H9 (cell line): ENCODE data around the gene ARID3A. TPM values are rescaled to one million over a fixed set of nuclear protein-coding genes. Genes with fewer than 3 reads are reported as not detected.

Experiments used
- DNase-seq: peaks from one replicate; pipeline ENCODE4 v3.0.0-alpha.2; 2017
- H2AFZ ChIP-seq: one replicate; pipeline ENCODE4 v1.6.1; 2013; ENCODE audit warnings: mild to moderate bottlenecking, low read length, control low read depth, moderate library complexity
- H2AK5ac ChIP-seq: 2 replicates; pipeline ENCODE4 v1.6.1; 2013; ENCODE audit warnings: low read length, control low read depth, mixed read lengths; ENCODE audit not compliant: insufficient read length
- H2BK120ac ChIP-seq: one replicate; pipeline ENCODE4 v1.6.1; 2013; ENCODE audit warnings: low read depth, mild to moderate bottlenecking, low read length, control low read depth, inconsistent platforms; ENCODE audit not compliant: poor library complexity, severe bottlenecking
- H2BK12ac ChIP-seq: 2 replicates; pipeline ENCODE4 v1.6.1; 2013; ENCODE audit warnings: low read length, control low read depth, mixed read lengths, low read depth; ENCODE audit not compliant: insufficient read length
- H2BK15ac ChIP-seq: 2 replicates; pipeline ENCODE4 v1.6.1; 2013; ENCODE audit warnings: low read depth, low read length, control low read depth
- H2BK20ac ChIP-seq: one replicate; pipeline ENCODE4 v1.6.1; 2013; ENCODE audit warnings: low read depth, mild to moderate bottlenecking, low read length, control low read depth, inconsistent platforms; ENCODE audit not compliant: poor library complexity, severe bottlenecking
- H2BK5ac ChIP-seq: 2 replicates; pipeline ENCODE4 v1.6.1; 2013; ENCODE audit warnings: low read length, control low read depth, mixed read lengths; ENCODE audit not compliant: insufficient read length
- H3K14ac ChIP-seq: 2 replicates; pipeline ENCODE4 v1.6.1; 2013; ENCODE audit warnings: low read length, control low read depth; ENCODE audit not compliant: insufficient read depth
- H3K18ac ChIP-seq: 2 replicates; pipeline ENCODE4 v1.6.1; 2013; ENCODE audit warnings: low read depth, mild to moderate bottlenecking, mixed read lengths, low read length, control low read depth; ENCODE audit not compliant: insufficient read length
- H3K23ac ChIP-seq: 2 replicates; pipeline ENCODE4 v1.6.1; 2013; ENCODE audit warnings: low read length, control low read depth, mixed read lengths, low read depth; ENCODE audit not compliant: insufficient read length
- H3K23me2 ChIP-seq: 2 replicates; pipeline ENCODE4 v1.6.1; 2013; ENCODE audit warnings: low read depth, mild to moderate bottlenecking, mixed read lengths, low read length, control low read depth; ENCODE audit not compliant: insufficient read length, poor library complexity, severe bottlenecking
- H3K27ac ChIP-seq: 2 replicates; pipeline ENCODE4 v1.5.1; 2013; ENCODE audit warnings: low read length, control low read depth, mixed read lengths, low read depth; ENCODE audit not compliant: insufficient read length
- H3K27me3 ChIP-seq: 2 replicates; pipeline ENCODE4 v1.6.1; 2013; ENCODE audit warnings: low read length, control low read depth, inconsistent platforms; ENCODE audit not compliant: insufficient read depth
- H3K4ac ChIP-seq: 2 replicates; pipeline ENCODE4 v1.6.1; 2013; ENCODE audit warnings: low read depth, mild to moderate bottlenecking, control low read depth, inconsistent platforms, low read length, moderate library complexity
- H3K4me1 ChIP-seq: 2 replicates; pipeline ENCODE4 v1.6.1; 2013; ENCODE audit warnings: low read length, control low read depth, inconsistent platforms; ENCODE audit not compliant: insufficient read depth
- H3K4me2 ChIP-seq: 2 replicates; pipeline ENCODE4 v1.6.1; 2013; ENCODE audit warnings: low read length, control low read depth, mixed read lengths; ENCODE audit not compliant: insufficient read length, insufficient read depth
- H3K56ac ChIP-seq: 2 replicates; pipeline ENCODE4 v1.6.1; 2013; ENCODE audit warnings: low read depth, mild to moderate bottlenecking, mixed read lengths, low read length, control low read depth; ENCODE audit not compliant: insufficient read length
- H3K79me1 ChIP-seq: 2 replicates; pipeline ENCODE4 v1.6.1; 2013; ENCODE audit warnings: low read depth, mild to moderate bottlenecking, moderate library complexity, low read length, control low read depth, inconsistent platforms; ENCODE audit not compliant: insufficient read depth, poor library complexity, severe bottlenecking
- H3K79me2 ChIP-seq: 2 replicates; pipeline ENCODE4 v1.6.1; 2013; ENCODE audit warnings: low read length, control low read depth, inconsistent platforms; ENCODE audit not compliant: insufficient read depth
- H3K9ac ChIP-seq: 2 replicates; pipeline ENCODE4 v1.6.1; 2013; ENCODE audit warnings: low read length, control low read depth, mixed read lengths; ENCODE audit not compliant: insufficient read length; ENCODE audit errors: extremely low read depth
- H3K9me3 ChIP-seq: one replicate; pipeline ENCODE4 v1.6.1; 2013; ENCODE audit warnings: low read depth, low read length, inconsistent platforms; ENCODE audit not compliant: control insufficient read depth
- H3T11ph ChIP-seq: one replicate; pipeline ENCODE4 v1.6.1; 2013; ENCODE audit warnings: mild to moderate bottlenecking, low read length, control low read depth, inconsistent platforms
- H4K20me1 ChIP-seq: one replicate; pipeline ENCODE4 v1.6.1; 2013; ENCODE audit not compliant: control insufficient read depth, insufficient read length, insufficient read depth
- H4K5ac ChIP-seq: 2 replicates; pipeline ENCODE4 v1.6.1; 2013; ENCODE audit warnings: low read depth, mild to moderate bottlenecking, mixed read lengths, low read length, control low read depth; ENCODE audit not compliant: insufficient read length
- H4K8ac ChIP-seq: replicated peaks from 2 replicates; pipeline ENCODE4 v1.6.1; 2013; ENCODE audit warnings: low read length, control low read depth, mixed read lengths, low read depth; ENCODE audit not compliant: insufficient read length
- H4K91ac ChIP-seq: 2 replicates; pipeline ENCODE4 v1.6.1; 2013; ENCODE audit warnings: low read depth, mild to moderate bottlenecking, moderate library complexity, mixed read lengths, low read length, control low read depth; ENCODE audit not compliant: insufficient read length
- H3K27ac Mint-ChIP-seq, 3 experiments: 2 replicates in 2 of 3; 3 replicates in 1 of 3; pipeline ENCODE4 v1.8.0; 2020 to 2021; ENCODE audit warnings: mixed read lengths in 3 of 3, mild to moderate bottlenecking in 1 of 3, moderate library complexity in 1 of 3
- H3K27me3 Mint-ChIP-seq: 2 replicates; pipeline ENCODE4 v1.8.0; 2021; ENCODE audit warnings: low read depth, mild to moderate bottlenecking, moderate library complexity, mixed read lengths
- H3K36me3 Mint-ChIP-seq, 3 experiments: 2 replicates in 2 of 3; 3 replicates in 1 of 3; pipeline ENCODE4 v1.8.0; 2020 to 2021; ENCODE audit warnings: low read depth in 3 of 3, mixed read lengths in 3 of 3; ENCODE audit not compliant: insufficient read depth in 1 of 3
- H3K4me1 Mint-ChIP-seq, 2 experiments: 2 replicates each; pipeline ENCODE4 v1.8.0; 2020; ENCODE audit warnings: mixed read lengths in 2 of 2
- H3K4me3 Mint-ChIP-seq, 2 experiments: 2 replicates in 1 of 2; 3 replicates in 1 of 2; pipeline ENCODE4 v1.8.0; 2020 to 2021; ENCODE audit warnings: mild to moderate bottlenecking in 2 of 2, mixed read lengths in 2 of 2, moderate library complexity in 1 of 2
- H3K9me3 Mint-ChIP-seq, 2 experiments: 2 replicates in 1 of 2; 3 replicates in 1 of 2; pipeline ENCODE4 v1.8.0; 2020; ENCODE audit warnings: mild to moderate bottlenecking in 2 of 2, mixed read lengths in 2 of 2, moderate library complexity in 1 of 2
- CTCF ChIP-seq: fragments of 200-600 bp; sonication (generic); conservative IDR thresholded peaks from 3 replicates; pipeline ENCODE4 v1.8.0; 2021; ENCODE audit warnings: antibody characterized with exemption, mild to moderate bottlenecking
- WGBS: extraction: QIAGEN DNeasy Blood & Tissue Kit; methylation state at CpG from one replicate; pipeline ENCODE4 v1.1.7; 2013; ENCODE audit warnings: missing lambda C conversion rate, low lambda C conversion rate, mixed read lengths; ENCODE audit not compliant: insufficient read length; ENCODE audit errors: extremely low coverage; 5-methylcytosine and 5-hydroxymethylcytosine counted together
- total RNA-seq: library from RNA; stranded (reverse); gene quantifications from 2 replicates; pipeline ENCODE4 v1.2.1, GENCODE V29; 2021

Gene ARID3A
- total RNA-seq, 1 experiment from 2014 or later = 98.3 TPM

DNA sequence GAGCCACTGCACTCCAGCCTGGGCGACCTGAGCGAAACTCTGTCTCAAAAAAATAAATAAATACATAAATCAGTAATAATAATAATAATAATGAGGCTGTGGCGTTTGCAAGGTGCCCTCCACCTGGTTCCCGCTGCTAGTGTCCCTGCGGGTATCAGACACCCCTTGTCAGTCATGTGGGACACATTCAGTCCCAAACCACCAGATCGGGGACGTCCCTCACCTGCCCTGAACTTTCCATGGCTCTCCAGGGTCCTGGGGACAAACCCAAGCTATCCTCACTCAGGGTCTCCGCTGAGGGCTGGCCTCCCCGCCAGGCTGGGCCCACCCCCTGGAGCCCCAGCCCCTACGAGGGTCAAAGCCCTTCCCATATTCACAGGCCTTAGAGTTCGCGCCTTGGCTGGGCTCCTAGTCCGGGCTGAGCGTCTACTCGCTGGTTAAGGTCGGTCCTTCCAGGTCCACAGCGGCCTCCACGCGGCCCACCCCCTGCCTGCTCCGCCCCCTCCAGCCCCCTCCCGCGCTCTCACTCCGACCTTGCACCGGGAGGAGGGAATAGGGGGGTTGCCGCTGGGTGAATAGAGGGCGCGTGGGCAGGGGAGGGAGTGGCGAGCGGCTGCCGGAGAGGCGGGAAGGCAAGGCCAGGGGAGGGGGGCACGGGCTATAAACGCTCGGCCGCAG lies 9.1 kb upstream of the ARID3A start:
- H3K27me3 Mint-ChIP-seq = peaks cover 72% of the 10 kb centered on the region
- Histone ChIP-seq H2BK120ac (no peak overlapping the region), H2BK20ac (no peak overlapping the region), H2AK5ac (no peak overlapping the region), H3K4ac (no peak overlapping the region), H2AFZ (no peak overlapping the region), H3K27me3 (peaks cover 19% of the 10 kb centered on the region; the same call in 1 of the 2 replicates), H3K4me1 (no peaks in the 10 kb centered on the region), H3K14ac (no peak overlapping the region), H2BK15ac (no peak overlapping the region), H3T11ph (no peak overlapping the region), H3K23ac (no peak overlapping the region), H2BK12ac (no peak overlapping the region), H4K5ac (no peak overlapping the region), H3K27ac (no peak overlapping the region), H4K8ac (no peak overlapping the region), H3K56ac (no peak overlapping the region), H3K9me3 (no peaks in the 10 kb centered on the region), H3K79me1 (no peaks in the 10 kb centered on the region), H3K23me2 (peaks cover 24% of the 10 kb centered on the region), H3K79me2 (no peaks in the 10 kb centered on the region), H3K4me2 (peak overlapping the region; percentile 51), H2BK5ac (no peak overlapping the region), H4K20me1 (no peaks in the 10 kb centered on the region), H3K18ac (no peak overlapping the region), H3K9ac (no peak overlapping the region), H4K91ac (no peak overlapping the region)
- peak; percentile 61 for DNase-seq
- TF ChIP-seq CTCF = no peak
- H3K36me3 Mint-ChIP-seq = peaks cover 0 to 2% (median 0%) of the 10 kb centered on the region in 3 experiments; a peak in 1 of 7 replicates
- no peak overlapping the region for H3K27ac Mint-ChIP-seq
- WGBS = no CpG with 5 or more reads among the region's 35 CpGs
- H3K9me3 Mint-ChIP-seq = peaks cover 0 to 3% of the 10 kb centered on the region in 2 experiments; a peak in 2 of 5 replicates
- H3K4me1 Mint-ChIP-seq = peaks cover under 1 to 3% of the 10 kb centered on the region in 2 experiments; a peak in 2 of 4 replicates
- peak overlapping the region; percentile 48 to 74 for H3K4me3 Mint-ChIP-seq
